Skeletal muscle cell (primary cell): ENCODE results near the gene MLLT3.
"Not testable (repeated sequence)": the region's sequence is repeated elsewhere in the genome, so short reads cannot be mapped to it uniquely, and the experiment has no call there.

Experiments
- DNase-seq: peaks from one replicate; pipeline ENCODE4 v3.0.0-alpha.2; 2010; ENCODE audit warnings: low read depth
- H3K4me3 ChIP-seq: 2 replicates; pipeline ENCODE4 v1.5.1; 2011; ENCODE audit warnings: low read depth, mild to moderate bottlenecking, control low read depth, low read length, moderate library complexity

MLLT3 gene

DNA sequence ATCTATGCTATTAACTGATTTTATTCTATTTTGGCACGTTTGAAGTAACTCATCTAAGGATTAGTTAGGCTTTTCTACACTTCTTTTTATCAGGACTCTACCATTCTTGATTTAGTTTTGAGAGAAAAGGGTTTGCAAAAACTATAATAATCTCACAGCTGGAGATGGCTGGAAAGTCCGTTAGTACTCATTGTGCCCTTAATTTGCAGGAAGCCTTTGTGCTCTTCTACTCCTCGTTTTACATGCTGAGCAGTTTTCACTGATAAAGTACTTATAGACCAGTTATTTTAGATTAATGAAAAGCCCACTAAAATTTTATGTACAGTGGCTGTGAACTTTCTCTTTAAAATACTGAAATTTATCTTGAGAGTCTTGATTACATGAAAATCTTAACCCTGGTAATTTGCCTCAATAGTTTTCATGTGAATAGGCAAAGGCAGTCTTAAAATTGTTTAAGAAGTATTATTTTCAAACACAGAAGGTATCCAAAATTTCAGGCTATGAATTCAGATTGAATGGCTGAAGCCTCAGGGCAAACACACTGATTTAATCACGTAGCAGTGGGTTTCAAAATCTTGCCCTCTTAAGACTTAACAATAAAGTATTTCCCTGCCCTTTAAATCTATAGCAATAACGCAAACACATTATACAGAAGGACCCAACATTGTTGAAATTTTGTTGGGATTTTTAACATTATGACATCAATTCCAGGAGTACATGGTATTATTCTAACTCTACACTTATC is 18.6 kb downstream of the MLLT3 start:
- no peak for DNase-seq
- no peak overlapping the region for H3K4me3 ChIP-seq

GRCh38 chr9:20601292-20601691 is 21.0 kb downstream of the MLLT3 start:
- H3K4me3 ChIP-seq: no peak overlapping the region
- DNase-seq: no peak

- H3K4me3 ChIP-seq: no peak overlapping the region
- DNase-seq: no peak
Observed at GRCh38 chr9:20599195-20599594, 23.1 kb downstream of the MLLT3 start.

DNA sequence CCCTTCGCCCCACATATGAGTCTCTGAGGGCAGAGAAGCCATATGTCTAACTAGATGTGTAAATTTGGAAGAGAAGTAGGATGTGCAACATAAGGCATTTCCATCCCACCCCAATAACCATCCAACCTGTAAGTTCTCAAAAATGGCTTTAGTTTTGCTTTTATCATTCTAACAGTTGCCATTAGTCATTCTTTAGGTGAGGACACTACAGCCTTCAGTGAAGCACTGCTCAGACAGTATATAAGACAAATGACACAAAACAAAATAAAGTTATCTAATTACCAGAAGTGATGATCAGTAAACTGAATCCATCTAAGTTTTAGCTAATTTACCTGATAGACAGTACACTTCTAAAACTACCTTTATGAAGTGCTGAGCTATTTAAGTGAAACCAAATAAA is 23.9 kb downstream of the MLLT3 start:
- DNase-seq: no peak
- no peak overlapping the region for H3K4me3 ChIP-seq

- no peak overlapping the region for H3K4me3 ChIP-seq
- DNase-seq: no peak
Observed at GRCh38 chr9:20597862-20598261, 24.4 kb downstream of the MLLT3 start.

- H3K4me3 ChIP-seq: no peak overlapping the region
- no peak for DNase-seq
Observed at GRCh38 chr9:20594608-20595007, 27.7 kb downstream of the MLLT3 start.

DNA sequence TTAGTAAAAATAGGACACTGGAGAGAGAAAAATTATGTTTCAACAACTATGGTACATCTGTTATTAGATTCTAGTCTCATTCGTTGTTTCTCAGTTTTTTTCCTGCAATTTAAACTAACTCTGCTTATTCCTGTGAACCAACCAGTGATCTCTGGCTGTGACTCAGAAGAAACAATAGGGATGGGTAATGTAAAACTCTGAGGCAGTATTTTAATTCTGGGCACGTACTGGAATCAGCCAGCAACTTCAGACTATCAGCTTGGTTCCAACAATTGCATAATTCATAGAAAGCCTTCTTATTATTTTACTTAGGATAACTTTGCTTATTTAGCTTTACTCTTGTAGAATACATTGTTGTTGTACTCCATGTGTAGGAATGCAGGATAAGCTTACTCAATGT is 28.8 kb downstream of the MLLT3 start:
- DNase-seq: peak; percentile 40
- H3K4me3 ChIP-seq: no peak overlapping the region

DNA sequence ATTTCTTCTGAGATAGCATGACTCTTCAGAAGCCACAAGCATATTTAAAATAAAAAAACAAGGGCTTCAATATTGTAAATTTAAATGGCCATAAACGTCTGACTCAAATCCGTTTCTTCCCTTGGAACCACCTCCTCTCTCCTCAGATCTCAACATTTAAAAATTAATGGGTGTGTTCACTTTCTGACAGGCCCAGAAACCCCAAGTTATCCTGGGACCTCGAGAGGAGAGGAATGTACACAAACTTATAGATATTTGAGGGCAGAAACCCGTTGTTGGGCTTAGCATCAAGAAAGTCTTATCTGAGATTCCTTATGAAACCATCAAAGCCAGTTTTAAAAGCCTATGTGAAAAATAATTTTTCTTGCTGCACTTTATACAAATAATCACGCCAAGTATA is 29.2 kb downstream of the MLLT3 start:
- DNase-seq: no peak
- no peak overlapping the region for H3K4me3 ChIP-seq

GRCh38 chr9:20592673-20593072 is 29.6 kb downstream of the MLLT3 start:
- H3K4me3 ChIP-seq: no peak overlapping the region
- no peak for DNase-seq

DNA sequence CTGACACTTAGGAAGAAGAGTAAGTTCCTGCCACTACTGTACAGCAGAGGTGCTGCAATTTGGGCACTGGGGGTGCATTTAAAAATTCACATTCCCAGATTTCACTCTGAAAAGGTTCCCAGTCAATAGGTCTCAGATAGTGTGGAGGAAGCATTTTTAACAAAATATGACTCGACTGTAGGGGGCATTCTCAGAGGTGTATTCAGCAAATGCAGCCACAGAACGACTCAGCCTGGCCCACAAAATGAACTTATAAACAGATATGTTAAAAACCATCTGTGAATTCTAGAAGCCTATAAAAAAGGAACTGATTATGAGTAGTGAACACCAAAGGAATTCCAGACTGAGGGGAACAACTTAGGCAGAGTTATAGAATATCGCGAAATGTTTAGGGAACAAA is 31.1 kb downstream of the MLLT3 start:
- DNase-seq: no peak
- no peak overlapping the region for H3K4me3 ChIP-seq

GRCh38 chr9:20584968-20585643 is 37.2 kb downstream of the MLLT3 start:
- no peak overlapping the region for H3K4me3 ChIP-seq
- no peak for DNase-seq

GRCh38 chr9:20583088-20583487 is 39.2 kb downstream of the MLLT3 start:
- not testable (repeated sequence) for DNase-seq, H3K4me3 ChIP-seq

GRCh38 chr9:20582150-20582549 is 40.1 kb downstream of the MLLT3 start:
- no peak overlapping the region for H3K4me3 ChIP-seq
- no peak for DNase-seq

DNA sequence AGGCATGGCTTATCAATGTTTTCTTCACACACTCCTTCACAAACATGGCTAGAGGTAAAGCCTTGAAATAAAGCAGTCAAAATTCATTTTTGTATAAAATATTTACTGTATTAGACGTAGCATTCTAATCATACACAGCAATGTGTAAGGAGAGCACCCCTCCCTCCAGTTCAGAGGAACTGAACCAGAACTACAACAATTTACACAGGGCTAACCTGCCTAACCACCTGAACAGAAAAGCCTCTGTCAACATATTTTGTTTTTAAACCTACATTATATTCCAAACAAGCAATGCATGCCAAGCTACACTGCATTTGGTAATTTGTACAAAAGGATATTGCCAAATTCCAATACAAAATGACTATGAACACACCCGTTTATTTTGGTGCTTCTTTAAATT is 41.6 kb downstream of the MLLT3 start:
- DNase-seq: no peak
- H3K4me3 ChIP-seq: no peak overlapping the region

DNA sequence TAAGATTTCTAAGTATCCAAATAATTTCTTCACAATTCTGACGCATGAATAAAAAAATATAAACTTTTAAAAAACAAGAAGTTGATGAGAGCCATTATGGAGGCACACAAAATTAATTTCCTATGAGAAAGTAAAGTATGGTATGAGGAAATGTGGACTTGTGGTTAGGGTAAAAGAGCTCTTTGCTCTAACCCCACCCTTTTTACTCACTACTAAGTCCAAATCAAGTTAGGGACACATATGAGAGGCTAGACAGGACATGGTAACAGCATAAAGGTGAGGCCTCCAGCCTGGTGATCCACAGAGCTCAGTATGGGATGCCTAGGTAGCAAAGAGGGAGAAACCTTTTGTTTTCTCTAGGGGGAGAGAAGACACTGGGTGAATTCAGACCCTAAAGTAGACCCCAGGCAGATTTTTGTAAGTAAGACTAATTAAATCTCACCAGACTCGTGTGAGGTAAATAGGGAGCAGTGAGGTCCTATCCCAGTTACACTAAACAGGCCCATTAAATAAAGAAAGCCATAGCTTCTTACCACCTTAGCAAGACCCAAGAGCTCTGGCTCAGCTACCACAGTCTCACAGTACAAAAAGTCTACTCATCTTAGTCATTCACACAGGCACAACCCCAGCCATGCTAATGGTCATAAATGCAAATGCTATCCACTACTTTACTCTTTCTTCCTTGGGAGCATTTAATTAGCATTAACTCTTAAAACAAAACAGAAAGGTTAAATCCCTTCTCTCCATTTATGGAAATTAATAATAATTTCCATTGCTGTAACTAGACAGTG is 42.6 kb downstream of the MLLT3 start:
- H3K4me3 ChIP-seq: no peak overlapping the region
- no peak for DNase-seq

DNA sequence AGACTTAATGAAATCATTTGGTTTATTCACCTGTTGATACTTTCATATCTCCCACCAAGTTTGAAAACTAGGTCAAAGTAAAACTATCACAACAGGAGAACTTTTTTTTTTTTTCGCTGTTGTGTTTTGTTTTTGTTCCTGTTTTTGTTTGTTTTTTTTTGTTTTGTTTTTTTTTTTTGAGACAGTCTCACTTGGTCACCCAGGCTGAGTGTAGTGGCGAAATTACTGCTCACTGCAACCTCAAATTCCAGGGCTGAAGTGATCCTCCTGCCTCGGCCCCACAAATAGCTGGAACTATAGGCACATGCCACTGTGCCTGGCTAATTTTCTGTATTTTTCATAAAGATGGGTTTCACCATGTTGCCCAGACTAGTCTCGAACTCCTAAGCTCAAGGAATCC is 49.3 kb downstream of the MLLT3 start:
- no peak overlapping the region for H3K4me3 ChIP-seq
- no peak for DNase-seq

- DNase-seq: peak; percentile 29
- H3K4me3 ChIP-seq: no peak overlapping the region
Observed at GRCh38 chr9:20570756-20571155, 51.5 kb downstream of the MLLT3 start.

GRCh38 chr9:20570087-20570486 is 52.2 kb downstream of the MLLT3 start:
- no peak overlapping the region for H3K4me3 ChIP-seq
- no peak for DNase-seq

- DNase-seq: no peak
- H3K4me3 ChIP-seq: no peak overlapping the region
Observed at GRCh38 chr9:20569525-20569924, 52.8 kb downstream of the MLLT3 start.

DNA sequence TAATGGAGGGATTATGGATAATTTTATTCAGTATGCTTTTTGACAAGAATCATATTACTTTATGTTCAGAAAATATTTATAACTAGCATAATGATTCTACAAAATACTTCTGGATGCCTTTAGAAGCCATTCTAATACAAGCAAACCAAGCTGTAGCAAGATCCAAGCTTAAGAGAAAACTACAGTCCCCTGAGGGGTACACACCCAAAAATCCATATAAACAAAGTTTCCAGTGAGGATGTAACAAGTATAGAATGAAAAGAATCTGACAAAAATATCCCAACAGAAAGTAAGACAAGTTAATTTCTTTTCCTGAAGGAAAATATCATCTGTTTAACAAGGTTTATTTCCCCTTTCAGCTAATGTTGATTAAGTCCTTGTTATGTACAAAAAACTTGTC is 53.9 kb downstream of the MLLT3 start:
- H3K4me3 ChIP-seq: no peak overlapping the region
- no peak for DNase-seq

DNA sequence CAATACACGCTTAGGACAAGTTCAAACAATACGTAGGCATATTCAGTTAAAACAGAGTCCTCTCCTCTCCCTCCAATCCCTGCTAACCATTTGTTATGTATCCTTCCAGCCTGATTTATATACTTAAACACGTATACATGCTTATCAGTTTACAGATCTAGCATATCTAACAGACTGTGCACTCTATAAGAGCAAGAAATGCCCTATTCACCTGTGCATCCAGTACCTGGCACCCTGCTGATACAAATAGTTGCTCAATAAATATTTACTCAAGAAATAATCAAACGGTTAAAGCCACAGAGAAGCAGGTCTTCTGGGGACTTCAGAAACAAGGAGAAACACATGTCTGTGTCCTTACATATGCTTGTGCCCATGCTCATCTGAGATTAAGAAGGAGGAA is 55.9 kb downstream of the MLLT3 start:
- DNase-seq: no peak
- H3K4me3 ChIP-seq: no peak overlapping the region
